ENCODE data around the gene CWC25. TPM values are rescaled to one million over a fixed set of nuclear protein-coding genes. Genes with fewer than 3 reads are reported as not detected.

The CWC25 gene
- total RNA-seq, 4 donors from 2014 or later: 9.4 to 25.9 (median 16.8) TPM

DNA sequence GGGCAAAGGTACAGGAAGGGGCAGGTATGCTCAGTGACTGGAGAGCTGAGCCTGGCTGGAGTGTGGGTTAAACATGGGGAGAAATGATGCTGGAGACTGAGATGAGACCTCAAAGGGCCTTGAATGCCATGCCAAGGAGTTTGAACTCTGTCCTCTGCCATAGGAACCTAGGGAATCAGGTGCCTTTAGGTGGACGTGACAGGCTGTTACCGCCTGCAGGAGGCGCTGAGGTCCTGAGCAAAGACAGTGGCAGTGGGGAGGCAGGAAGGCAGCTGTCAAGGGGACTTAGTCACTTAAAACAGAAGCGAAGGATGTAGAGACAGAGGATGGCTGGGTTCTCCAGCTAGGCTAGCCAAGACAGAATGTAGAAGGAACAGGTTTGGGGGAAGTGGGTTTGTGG lies 63.5 kb downstream of the CWC25 start:
- intact Hi-C loops (cut with DNase I): no loop called here
- H3K9me3 ChIP-seq: no peaks in the 10 kb centered on the region
- H3K4me3 ChIP-seq: no peak overlapping the region
- H3K27ac ChIP-seq: no peak overlapping the region
- H3K27me3 ChIP-seq: no peaks in the 10 kb centered on the region
- no peak for TF ChIP-seq POLR2A (IDR thresholded peaks at IDR 0.05)
- TF ChIP-seq, protein P1, sequence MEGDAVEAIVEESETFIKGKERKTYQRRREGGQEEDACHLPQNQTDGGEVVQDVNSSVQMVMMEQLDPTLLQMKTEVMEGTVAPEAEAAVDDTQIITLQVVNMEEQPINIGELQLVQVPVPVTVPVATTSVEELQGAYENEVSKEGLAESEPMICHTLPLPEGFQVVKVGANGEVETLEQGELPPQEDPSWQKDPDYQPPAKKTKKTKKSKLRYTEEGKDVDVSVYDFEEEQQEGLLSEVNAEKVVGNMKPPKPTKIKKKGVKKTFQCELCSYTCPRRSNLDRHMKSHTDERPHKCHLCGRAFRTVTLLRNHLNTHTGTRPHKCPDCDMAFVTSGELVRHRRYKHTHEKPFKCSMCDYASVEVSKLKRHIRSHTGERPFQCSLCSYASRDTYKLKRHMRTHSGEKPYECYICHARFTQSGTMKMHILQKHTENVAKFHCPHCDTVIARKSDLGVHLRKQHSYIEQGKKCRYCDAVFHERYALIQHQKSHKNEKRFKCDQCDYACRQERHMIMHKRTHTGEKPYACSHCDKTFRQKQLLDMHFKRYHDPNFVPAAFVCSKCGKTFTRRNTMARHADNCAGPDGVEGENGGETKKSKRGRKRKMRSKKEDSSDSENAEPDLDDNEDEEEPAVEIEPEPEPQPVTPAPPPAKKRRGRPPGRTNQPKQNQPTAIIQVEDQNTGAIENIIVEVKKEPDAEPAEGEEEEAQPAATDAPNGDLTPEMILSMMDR (IDR thresholded peaks at IDR 0.05): peak in 2 of 6 experiments; percentile 6 to 28
- WGBS, 2 donors: 76 to 82% methylated on average over 4 of the region's 4 CpGs
- H3K4me1 ChIP-seq: no peaks in the 10 kb centered on the region
- no peak for DNase-seq
- H3K36me3 ChIP-seq: peaks cover 25 to 100% (median 42%) of the 10 kb centered on the region in 3 donors

- DNase-seq: no peak
- peaks cover 0 to 42% (median 14%) of the 10 kb centered on the region in 3 donors for H3K36me3 ChIP-seq
These were observed 72.0 kb downstream of the CWC25 start for GRCh38 chr17:38753071-38753506.

DNA sequence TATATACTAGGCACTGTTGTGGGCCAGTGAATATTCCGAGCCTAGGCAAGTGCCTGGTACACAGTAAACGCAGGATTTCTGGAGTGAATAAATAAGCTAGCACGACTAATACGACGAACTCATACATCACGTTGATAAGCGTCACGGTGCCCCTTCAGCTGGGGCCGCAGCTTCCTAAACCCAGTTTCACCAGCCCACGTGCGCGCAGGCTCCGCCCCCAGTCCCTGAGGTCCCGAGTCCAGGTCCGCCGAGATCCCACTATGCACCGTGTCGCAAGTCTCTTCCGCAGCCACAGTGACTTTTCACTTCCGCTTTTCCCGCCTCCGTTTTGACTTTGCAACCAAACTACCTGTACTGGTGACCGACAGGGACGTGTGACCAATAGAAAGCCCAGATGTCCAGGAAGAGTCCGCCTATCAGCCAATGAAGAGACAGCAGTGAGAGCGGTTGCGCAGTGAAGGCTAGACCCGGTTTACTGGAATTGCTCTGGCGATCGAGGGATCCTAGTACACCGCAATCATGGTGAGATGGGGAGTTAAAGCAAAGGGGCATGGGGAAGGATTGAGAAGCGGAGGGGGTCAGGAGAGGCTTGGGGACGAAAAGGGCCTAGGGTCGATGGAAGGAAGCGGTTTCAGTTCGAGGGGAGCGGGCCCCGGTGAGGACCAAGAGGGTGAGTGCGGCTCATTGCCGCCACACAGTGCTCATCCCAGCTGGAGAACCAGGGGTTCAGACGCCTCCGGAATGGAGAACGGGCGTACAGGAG lies 72.6 kb downstream of the CWC25 start, which contains the start of gene PSMB3:
Gene PSMB3, plus strand, starts transcription at position 434 of the 763 bp plus-strand sequence. Its CDS starts 86 bp downstream, at position 520.
- 0 to 1% methylated on average over 28 to 43 of the region's 44 CpGs for WGBS, 2 donors
- peaks cover 0 to 15% (median 0%) of the 10 kb centered on the region in 4 donors for H3K27me3 ChIP-seq
- peaks cover 0 to 36% (median 9%) of the 10 kb centered on the region in 3 donors for H3K36me3 ChIP-seq
- H3K4me1 ChIP-seq: peaks cover 32 to 68% (median 45%) of the 10 kb centered on the region in 3 donors
- intact Hi-C loops (cut with DNase I): no loop called here
- peak within 1 kb of the TSS; percentile 69 to 99 (median 87) for H3K4me3 ChIP-seq
- H3K27ac ChIP-seq: peak within 1 kb of the TSS; percentile 80 to 94 (median 94)
- peak; percentile 96 for DNase-seq
- peak in 2 of 4 donors; percentile 19 to 54 for TF ChIP-seq POLR2A (IDR thresholded peaks at IDR 0.05)
- TF ChIP-seq, protein P1 (IDR thresholded peaks at IDR 0.05): no peak
- H3K9me3 ChIP-seq: no peaks in the 10 kb centered on the region

More at GRCh38 chr17:38753071-38753506, 72.0 kb downstream of the CWC25 start:
- peak overlapping the region; percentile 69 to 99 (median 87) for H3K4me3 ChIP-seq
- intact Hi-C loops (cut with DNase I): no loop called here
- 8% methylated on average over 21 to 22 of the region's 22 CpGs for WGBS, 2 donors
- H3K27me3 ChIP-seq: peaks cover 0 to 14% (median 0%) of the 10 kb centered on the region in 4 donors
- H3K27ac ChIP-seq: peak overlapping the region; percentile 80 to 94 (median 92)
- no peaks in the 10 kb centered on the region for H3K9me3 ChIP-seq
- TF ChIP-seq POLR2A (IDR thresholded peaks at IDR 0.05): no peak
- TF ChIP-seq, protein P1 (IDR thresholded peaks at IDR 0.05): no peak
- peaks cover 32 to 65% (median 44%) of the 10 kb centered on the region in 3 donors for H3K4me1 ChIP-seq

DNA sequence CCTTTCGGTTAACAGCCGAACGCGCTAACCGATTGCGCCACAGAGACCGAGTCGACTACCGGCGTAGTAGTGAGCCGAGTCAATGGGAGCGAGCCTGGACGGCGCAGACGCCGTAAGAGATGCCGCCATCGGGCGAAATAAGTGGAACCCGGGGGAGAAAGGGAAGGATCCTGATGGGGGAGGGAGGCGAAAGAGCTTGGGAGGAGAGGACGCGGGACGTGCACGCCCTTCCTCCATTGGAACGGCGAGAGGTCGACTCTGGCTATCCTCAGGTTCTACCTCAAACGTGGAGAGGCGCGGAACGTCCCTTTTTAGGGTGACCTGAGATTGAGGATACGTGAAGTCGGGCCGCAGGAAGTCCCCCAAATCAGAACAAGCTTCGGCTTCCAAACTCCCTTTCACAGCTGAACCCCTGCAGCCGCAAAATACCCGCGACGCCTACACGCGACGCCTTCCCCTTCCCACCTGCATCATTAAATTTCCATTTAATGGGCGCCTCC lies 73.3 kb downstream of the CWC25 start:
- intact Hi-C loops (cut with DNase I): no loop called here
- DNase-seq: no peak
- peaks cover 0 to 29% (median 8%) of the 10 kb centered on the region in 3 donors for H3K36me3 ChIP-seq
- TF ChIP-seq POLR2A (IDR thresholded peaks at IDR 0.05): no peak
- TF ChIP-seq, protein P1 (IDR thresholded peaks at IDR 0.05): no peak
- H3K27ac ChIP-seq: peak overlapping the region; percentile 80 to 94 (median 94)
- H3K4me3 ChIP-seq: peak overlapping the region; percentile 69 to 99 (median 87)
- H3K9me3 ChIP-seq: no peaks in the 10 kb centered on the region
- H3K4me1 ChIP-seq: peaks cover 35 to 74% (median 46%) of the 10 kb centered on the region in 3 donors
- H3K27me3 ChIP-seq: peaks cover 0 to 20% (median 0%) of the 10 kb centered on the region in 4 donors
- WGBS, 2 donors: 1% methylated on average over 42 of the region's 44 CpGs
